ENCODE measurements around the gene CCDC192. TPM values are rescaled to one million over a fixed set of nuclear protein-coding genes. Genes with fewer than 3 reads are reported as not detected.

Gene CCDC192
- total RNA-seq, 4 donors from 2014 or later = 0.35 to 1.3 TPM; not detected in 2

DNA sequence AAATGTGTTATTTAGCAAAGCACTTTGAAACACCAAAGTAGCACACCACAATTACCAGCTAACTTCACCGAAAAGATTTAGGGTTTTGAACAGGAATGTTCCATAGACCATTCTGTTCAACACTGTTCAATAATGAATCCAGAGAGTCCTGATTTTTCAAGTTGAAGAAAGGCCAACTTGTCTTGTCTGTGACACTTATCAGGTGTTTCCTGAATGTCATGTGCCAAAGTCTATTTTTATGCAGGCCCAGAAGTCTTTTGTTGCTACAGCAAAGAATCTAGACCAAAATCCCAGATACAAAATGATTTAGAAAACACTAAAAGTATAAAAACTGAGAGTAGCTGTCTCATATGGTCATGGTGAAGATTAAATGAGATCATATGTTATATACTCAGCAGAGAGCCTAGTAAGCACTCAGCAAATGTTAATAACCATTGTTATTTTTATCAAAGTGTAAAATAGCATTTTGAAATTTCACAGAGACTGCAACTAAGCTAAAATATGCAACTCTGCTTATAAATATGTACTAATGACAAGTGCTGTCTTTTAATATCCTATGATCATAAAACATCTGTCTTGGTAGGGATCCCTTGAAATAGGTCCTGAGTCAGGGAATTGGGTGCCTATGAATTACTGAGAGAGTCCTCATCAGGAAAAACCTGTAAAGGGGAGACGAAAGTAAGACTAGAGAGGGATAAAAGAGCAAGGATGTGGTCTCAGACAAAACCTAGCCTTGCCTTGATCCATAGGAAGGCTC is 258.0 kb downstream of the CCDC192 start:
- H3K9me3 ChIP-seq = no peaks in the 10 kb centered on the region

DNA sequence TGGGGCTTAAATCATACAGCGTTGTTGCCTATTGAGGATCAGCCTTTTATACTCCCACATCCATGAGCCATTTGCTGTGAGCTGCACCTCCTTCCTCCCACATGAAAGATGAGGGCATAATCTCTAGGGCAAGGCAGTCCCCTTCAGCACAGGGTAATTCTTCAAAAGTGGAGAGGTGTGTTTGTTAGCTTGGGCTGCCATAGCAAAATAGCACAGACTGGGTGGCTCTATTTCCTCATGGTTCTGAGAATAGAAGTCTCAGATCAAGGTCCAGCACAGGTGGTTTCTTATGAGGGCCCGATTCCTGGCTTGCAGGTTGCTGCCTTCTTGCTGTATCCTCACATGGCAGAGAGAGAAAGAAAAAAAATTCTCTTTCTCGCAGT is 258.6 kb downstream of the CCDC192 start:
- intact Hi-C loops (cut with DNase I; ENCODE audit: low total_unique reads) = no loop called here
- Histone ChIP-seq H3K36me3 (no peaks in the 10 kb centered on the region), H3K27ac (no peak overlapping the region), H3K4me3 (no peak overlapping the region), H3K9me3 (no peaks in the 10 kb centered on the region), H3K4me1 (peaks cover 0 to 7% of the 10 kb centered on the region in 2 donors), H3K27me3 (no peaks in the 10 kb centered on the region)
- no peak for DNase-seq
- no peak for TF ChIP-seq POLR2A (IDR thresholded peaks at IDR 0.05)
- TF ChIP-seq, protein P1, sequence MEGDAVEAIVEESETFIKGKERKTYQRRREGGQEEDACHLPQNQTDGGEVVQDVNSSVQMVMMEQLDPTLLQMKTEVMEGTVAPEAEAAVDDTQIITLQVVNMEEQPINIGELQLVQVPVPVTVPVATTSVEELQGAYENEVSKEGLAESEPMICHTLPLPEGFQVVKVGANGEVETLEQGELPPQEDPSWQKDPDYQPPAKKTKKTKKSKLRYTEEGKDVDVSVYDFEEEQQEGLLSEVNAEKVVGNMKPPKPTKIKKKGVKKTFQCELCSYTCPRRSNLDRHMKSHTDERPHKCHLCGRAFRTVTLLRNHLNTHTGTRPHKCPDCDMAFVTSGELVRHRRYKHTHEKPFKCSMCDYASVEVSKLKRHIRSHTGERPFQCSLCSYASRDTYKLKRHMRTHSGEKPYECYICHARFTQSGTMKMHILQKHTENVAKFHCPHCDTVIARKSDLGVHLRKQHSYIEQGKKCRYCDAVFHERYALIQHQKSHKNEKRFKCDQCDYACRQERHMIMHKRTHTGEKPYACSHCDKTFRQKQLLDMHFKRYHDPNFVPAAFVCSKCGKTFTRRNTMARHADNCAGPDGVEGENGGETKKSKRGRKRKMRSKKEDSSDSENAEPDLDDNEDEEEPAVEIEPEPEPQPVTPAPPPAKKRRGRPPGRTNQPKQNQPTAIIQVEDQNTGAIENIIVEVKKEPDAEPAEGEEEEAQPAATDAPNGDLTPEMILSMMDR (IDR thresholded peaks at IDR 0.05) = no peak

More for the DNA sequence above, 258.0 kb downstream of the CCDC192 start:
- intact Hi-C loops (cut with DNase I; ENCODE audit: low total_unique reads) = no loop called here
- Histone ChIP-seq H3K27me3 (no peaks in the 10 kb centered on the region), H3K4me3 (no peak overlapping the region), H3K36me3 (no peaks in the 10 kb centered on the region), H3K4me1 (peaks cover 0 to 7% of the 10 kb centered on the region in 2 donors), H3K27ac (no peak overlapping the region)
- TF ChIP-seq POLR2A (IDR thresholded peaks at IDR 0.05) = no peak
- TF ChIP-seq, protein P1 (IDR thresholded peaks at IDR 0.05) = no peak
- DNase-seq = no peak

DNA sequence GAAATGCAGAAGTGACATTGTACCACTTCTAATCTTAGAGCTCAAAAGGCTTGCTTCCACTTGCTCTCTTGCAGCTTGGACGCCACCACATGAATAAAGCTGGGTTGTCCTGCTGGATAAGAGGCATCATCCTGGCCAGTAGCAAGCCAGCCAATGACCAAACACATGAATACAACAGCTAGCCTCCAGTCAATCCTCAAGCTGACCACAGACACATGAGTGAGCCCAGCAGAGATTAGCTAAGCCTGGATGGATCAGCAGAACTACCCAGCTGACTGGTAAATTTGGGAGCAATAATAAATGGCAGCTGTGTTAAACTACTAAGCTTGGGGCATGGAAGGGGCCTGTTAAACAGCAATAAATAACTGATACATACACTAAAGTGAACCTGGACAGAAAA is 259.3 kb downstream of the CCDC192 start:
- H3K4me3 ChIP-seq = no peak overlapping the region
- no peaks in the 10 kb centered on the region for H3K9me3 ChIP-seq
- intact Hi-C loops (cut with DNase I; ENCODE audit: low total_unique reads) = no loop called here
- no peaks in the 10 kb centered on the region for H3K27me3 ChIP-seq
- H3K4me1 ChIP-seq = peaks cover 0 to 7% of the 10 kb centered on the region in 2 donors
- no peaks in the 10 kb centered on the region for H3K36me3 ChIP-seq
- TF ChIP-seq, protein P1 (IDR thresholded peaks at IDR 0.05) = no peak
- no peak for TF ChIP-seq POLR2A (IDR thresholded peaks at IDR 0.05)
- no peak overlapping the region for H3K27ac ChIP-seq
- no peak for DNase-seq

DNA sequence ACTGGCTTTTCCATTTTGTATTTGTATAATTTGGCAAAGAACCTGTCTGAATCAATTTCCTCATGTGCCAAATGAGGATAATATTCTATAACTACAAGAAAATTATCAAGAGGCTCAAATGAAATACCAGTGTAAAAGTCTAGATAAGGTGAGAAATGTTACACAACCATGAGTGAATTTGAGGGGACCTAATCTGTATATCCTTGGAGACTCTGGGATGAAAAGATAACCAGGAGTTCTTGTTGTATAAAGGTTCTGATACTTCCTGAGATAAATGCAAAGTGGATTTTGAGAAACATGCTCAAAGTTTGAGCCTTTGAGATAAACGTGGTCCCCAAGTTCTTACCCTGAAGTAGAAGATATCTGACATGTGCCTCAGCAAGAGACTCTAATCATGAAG is 260.0 kb downstream of the CCDC192 start:
- Histone ChIP-seq H3K4me3 (no peak overlapping the region), H3K4me1 (peaks cover 0 to 7% of the 10 kb centered on the region in 2 donors), H3K27ac (no peak overlapping the region), H3K9me3 (no peaks in the 10 kb centered on the region), H3K36me3 (no peaks in the 10 kb centered on the region), H3K27me3 (no peaks in the 10 kb centered on the region)
- no peak for DNase-seq
- TF ChIP-seq, protein P1 (IDR thresholded peaks at IDR 0.05) = no peak
- TF ChIP-seq POLR2A (IDR thresholded peaks at IDR 0.05) = no peak
- intact Hi-C loops (cut with DNase I; ENCODE audit: low total_unique reads) = no loop called here

DNA sequence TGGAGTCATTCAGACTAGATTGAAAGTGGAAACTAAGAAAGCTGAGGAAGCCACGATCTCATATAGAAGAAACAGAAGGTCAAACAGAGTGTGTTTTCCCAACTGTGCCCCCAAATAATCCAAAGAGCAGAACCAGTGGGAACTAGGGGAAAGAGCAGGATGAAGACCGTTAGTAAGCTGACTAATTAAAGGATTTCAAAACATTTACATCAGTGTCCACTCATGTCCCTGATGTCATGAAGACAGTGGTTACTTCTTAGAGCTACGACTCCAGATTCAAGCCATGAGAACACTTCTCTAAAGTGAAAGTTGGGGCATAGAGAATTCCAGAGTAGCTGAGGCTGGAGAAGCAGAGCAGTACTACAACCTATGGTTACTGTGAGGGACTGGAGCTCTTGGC is 260.7 kb downstream of the CCDC192 start:
- no peak overlapping the region for H3K4me3 ChIP-seq
- H3K27ac ChIP-seq = no peak overlapping the region
- H3K27me3 ChIP-seq = no peaks in the 10 kb centered on the region
- intact Hi-C loops (cut with DNase I; ENCODE audit: low total_unique reads) = no loop called here
- no peaks in the 10 kb centered on the region for H3K36me3 ChIP-seq
- TF ChIP-seq, protein P1 (IDR thresholded peaks at IDR 0.05) = no peak
- TF ChIP-seq POLR2A (IDR thresholded peaks at IDR 0.05) = no peak
- H3K4me1 ChIP-seq = peaks cover 0 to 7% of the 10 kb centered on the region in 2 donors
- H3K9me3 ChIP-seq = no peaks in the 10 kb centered on the region
- DNase-seq = no peak
